ENCODE results near the gene PLB1.

PLB1 gene

DNA sequence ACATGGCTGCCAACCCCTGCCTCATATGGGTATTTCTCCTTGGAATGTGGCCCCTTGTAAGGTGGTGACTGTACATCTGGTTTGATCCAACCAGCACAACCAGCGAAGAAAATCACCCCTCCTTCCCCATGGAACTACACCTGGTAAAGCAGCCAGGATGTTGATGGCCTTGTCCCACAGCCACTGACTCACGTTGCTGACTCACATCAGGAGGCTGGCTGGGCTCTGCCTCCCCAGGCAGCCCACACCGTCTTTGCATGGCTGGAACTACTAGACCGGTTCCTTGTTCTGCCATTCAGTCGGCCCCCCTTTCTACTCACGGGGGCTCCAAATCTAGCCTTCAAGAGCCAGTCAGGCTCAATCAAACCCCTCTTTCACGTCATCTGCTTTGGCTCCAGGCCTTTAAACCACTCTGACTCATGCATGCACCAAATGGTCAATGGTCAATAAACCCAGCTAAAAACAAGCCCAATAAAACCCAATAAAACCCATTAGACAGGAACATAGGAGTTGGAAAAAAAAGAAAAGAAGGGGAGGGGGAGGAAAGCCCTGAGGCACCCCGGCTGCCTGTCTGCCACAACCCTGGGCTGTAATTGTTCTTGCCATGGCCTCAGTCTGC is 114.8 kb downstream of the PLB1 start:
- peak in 3 of 58 donors; percentile 13 to 19 (median 15) for DNase-seq

DNA sequence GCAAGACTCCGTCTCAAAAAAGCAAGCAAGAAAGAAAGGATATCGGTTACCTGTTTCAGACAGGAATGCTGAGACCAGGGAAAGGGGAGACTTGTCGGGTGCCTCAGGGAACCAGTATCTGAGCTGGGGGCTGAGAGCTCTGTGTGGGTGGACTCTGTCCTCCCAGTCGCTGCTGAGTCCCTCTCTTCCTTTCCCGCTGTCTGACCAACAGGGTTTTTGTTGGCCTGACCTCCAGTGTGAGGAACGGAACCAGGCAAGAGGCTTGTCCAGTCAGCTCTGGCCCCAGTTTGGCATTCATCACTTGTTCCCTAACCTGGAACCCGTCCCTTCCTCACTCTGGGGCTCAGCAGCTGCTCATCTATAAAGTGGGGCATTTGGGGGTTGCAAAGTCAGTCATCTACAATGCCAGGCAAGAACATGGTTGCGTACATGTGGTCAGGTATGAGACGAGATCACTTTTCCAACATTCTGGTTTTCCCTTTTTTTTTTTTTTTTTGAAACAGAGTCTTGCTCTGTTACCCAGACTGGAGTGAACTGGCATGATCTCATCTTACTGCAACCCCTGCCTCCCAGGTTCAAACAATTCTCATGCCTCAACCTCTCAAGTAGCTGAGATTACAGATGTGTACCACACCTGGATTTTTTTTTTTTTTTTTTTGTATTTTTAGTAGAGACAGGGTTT is 116.4 kb downstream of the PLB1 start:
- DNase-seq: no peak

DNA sequence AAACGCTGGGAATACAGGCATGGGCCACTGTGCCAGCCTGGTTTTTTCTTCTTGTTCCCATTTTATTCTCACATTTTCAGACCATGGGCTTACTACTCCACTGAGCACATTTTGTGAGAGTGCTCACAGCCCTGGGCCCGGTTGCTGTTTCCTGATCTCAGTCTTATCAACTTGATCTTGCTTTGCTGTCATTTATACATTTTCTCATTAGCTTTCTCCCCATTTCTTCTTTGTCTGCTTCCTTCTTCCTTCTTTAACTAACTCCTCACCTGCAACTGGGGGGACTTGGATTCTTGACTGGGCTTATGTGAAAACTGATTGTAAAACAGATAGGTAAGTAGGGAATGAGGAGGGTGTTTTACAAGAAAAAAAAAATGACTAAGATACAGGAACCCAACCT is 117.3 kb downstream of the PLB1 start:
- DNase-seq: no peak

DNA sequence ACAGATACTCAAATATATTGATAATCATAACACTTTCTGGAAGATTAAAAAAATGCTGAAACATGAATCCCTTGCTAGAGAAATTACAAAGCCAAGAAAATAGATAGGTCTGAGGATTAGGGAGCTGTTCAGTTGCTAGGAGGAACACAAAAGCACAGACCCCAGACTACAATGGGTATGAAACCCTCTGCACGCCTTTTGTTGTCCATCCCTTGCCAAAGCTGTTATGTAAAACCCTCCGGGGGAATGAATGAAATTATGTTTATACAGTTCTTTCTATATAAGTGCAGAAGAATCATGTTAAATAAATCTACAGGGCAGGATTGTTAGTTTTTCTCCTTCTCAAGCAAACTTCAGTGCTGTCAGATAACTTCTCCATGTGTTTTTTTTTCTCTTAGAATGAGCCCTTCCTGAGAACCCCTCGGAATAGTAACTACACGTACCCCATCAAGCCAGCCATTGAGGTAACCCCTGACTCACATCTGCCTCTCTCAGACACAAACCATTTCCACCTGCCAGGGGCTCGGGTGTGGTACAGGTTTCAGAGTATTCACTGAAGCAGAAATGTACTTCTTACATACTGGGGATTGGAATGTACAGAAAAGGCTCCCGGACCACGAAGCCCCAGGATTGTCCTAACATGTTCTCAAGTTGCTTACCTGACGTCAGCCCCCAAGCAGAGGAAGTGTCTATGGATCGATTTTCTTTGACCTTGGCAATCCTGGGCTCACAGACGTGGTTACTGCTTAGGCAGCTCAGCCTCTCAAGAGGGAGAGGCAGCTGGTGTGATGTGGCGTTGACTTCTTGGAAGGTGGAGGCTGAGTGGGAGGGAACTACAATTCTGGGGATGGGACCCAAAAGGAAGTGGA is 118.0 kb downstream of the PLB1 start:
- DNase-seq: no peak

DNA sequence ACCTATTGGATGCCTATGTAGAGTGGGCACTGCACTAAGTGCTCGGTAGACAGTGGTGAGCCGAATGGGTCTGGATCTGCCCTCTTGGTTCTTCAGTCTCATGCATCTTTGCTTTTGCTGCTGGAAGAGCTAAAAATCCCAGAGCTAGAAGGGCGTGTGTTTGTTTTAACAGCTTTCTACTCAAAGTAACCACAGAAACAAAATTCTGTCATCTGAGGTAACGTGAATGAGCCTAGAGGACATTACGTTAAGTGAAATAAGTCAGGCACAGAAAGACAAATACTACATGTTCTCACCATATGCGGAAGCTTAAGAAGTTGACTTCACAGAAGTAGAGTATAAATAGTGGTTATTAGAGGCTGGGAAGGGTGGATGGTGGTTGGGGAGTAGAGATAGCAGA is 119.8 kb downstream of the PLB1 start:
- no peak for DNase-seq

DNA sequence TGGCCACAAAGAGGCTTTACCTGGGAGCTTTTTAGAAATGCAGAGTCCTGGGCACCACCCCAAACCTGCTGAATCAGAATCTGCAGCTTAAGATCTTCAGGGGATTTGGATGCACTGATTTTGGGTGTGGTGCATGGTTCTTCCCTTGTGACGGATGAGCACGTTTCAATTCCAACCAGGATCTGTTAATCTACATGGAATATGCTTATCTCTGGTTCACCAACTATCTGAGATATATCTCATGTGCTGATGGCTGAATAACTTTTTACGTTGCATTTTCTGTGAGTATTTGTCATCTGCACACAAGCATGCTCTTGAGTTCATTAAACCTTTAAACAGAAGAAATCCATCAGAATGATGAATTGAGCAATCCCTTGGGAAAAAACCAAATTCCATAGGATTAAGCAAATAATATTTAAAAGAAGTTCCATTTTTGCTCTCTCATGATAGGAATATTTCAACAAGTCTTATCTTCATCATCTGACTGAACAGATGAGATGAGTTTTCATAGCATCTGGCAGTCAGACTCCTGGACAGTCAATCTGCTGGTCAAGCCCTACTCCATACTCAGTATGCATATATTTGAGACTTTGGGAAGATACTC is 120.6 kb downstream of the PLB1 start:
- no peak for DNase-seq

DNA sequence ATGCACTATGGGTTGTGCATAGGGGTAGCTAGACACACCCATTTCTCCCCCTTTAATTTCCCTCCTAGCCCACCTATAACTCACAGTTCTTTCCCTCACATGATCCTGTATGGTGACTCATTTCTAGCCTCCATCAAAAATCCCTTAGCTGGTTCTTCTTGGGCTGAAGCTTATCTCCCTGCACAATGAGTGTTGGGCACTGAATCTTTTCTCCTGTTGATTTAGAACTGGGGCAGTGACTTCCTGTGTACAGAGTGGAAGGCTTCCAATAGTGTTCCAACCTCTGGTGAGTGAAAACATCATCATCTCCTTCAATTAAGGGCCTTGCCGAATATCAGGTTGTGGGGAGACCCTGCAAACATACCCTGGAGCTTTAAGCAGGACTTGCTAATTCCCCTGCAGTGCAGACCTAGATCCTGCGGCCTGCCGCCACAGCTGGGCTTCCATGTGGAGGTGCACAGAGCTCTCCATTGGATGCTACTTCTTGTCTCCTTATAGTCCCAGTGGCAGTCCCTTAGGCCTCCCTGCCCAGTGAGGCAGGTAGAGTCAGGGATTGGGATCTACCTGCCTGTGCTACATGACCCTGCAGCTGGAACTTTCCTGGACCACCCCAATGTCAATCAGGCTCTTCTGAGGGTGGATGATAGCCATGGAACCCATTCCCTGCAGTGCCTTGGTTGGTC is 121.8 kb downstream of the PLB1 start:
- no peak for DNase-seq

DNA sequence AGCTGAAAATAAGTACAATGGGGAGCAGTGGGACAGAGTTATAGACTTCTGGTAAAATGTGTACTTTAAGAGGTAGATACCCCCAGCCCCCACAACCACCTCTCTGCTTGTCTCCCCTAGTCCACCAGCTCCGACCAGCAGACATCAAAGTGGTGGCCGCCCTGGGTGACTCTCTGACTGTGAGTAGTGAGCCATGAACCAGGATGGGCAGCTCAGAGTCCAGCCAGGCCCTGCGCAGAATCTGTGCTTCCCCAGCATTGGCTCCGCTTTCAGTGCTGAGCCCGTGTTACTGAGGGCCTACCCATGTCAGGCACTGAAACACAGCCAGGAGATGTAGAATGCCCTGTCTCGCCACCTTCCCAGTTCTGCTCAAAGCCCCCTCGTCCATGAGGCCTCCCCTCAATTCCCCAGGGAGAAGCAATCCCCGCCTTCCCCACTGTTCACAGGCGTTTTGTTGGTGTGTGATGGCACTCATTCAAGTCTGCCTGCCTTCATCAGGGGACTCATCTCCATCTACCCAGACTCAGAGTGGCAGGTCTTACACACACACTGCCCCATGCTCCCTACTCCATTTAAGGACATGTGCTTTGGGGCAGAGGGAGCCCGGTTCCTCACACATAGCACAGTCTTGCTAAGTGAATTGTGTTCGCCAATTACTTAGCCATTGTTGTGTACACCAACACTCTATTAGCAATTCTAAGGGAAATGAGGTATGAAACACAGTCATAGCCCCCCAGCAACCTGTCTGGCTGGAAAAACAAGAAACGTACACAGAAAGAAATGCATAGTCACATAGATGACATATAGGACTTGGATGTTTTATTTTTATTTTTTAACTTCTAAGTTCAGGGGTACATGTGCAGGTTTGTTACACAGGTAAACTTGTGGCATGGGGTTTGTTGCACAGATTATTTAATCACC is 122.6 kb downstream of the PLB1 start:
- no peak for DNase-seq

DNA sequence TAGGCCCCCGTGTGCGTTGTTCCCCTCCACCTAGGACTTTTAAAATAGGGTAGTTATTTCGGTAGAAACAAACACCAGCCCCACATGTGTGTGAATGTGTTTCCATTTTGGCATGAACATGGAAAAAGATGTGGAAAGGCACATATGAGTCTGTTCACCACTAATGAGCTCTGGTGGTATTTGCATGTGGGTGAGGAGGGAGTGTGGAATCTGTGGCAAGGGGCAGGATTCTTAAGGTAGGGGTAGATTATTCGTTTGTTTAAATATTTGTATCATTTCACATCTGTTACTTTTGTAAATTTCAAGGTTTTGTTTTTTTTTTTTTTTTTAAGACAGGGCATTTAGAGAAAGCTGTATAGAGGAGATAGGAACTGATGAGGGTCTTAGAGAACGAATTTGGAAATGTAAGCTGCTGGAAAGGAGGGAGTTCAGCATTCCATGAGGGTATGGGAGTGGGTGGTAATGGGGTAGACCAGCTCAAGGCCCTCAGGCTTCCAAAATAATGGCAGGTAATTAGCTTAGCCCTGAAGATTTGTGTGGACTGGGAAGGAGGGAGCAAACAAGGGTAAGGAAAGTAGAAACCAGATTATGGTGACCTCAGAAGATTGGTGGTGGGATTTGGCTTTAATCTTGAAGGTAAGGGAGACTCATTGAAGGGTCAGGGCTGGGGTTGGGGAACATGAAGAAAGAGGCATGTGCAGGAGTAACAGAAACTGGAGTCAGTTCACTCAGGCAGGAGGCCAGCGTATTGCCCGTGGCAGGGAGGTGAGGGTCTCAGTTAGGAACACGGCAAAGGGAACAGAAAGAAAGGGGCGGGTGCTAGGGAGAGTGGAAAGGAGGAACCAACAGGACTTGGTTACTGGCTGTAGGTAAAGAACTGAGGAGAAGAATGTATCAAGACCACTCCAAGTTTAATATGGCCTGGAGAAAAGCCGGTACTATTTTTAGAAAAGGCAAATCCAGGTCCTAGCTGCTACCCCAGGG is 123.6 kb downstream of the PLB1 start:
- DNase-seq: no peak

DNA sequence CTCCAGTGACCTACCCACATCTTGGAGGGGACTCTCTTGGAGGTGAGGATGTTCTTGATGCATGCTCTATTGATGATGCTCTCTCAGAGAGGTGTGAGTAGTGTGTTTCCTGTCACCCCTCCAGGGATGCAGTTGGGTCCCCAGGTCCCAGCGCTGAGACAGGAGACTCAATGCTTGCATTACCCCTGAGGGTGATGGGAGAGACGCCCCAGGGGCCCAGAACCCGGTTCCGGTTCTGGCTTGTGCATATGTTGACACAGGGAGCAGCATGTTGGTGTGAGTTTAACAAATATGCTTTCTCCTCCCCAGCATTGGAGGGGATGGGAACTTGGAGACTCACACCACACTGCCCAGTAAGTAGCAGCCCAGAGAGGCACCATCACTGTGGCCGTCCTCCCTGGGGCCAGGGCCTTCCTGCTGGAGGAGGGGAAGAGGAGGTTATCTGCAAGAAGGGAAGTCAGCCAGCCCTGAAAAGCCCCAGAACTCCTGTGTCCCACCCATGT is 124.5 kb downstream of the PLB1 start:
- no peak for DNase-seq

DNA sequence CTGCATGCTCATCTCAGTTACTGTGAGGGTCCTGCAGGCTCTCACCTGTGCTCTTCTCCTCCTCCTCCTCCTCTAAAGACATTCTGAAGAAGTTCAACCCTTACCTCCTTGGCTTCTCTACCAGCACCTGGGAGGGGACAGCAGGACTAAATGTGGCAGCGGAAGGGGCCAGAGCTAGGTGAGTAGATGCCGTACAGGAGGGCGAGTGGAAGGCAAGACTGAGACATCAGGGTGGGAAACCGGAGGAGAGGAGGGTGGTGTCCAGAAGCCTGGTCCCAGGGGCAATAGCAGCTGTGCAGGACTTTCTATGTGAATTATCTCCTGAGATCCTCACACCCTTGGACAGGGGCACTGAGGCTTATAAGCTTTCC is 124.9 kb downstream of the PLB1 start:
- DNase-seq: no peak

DNA sequence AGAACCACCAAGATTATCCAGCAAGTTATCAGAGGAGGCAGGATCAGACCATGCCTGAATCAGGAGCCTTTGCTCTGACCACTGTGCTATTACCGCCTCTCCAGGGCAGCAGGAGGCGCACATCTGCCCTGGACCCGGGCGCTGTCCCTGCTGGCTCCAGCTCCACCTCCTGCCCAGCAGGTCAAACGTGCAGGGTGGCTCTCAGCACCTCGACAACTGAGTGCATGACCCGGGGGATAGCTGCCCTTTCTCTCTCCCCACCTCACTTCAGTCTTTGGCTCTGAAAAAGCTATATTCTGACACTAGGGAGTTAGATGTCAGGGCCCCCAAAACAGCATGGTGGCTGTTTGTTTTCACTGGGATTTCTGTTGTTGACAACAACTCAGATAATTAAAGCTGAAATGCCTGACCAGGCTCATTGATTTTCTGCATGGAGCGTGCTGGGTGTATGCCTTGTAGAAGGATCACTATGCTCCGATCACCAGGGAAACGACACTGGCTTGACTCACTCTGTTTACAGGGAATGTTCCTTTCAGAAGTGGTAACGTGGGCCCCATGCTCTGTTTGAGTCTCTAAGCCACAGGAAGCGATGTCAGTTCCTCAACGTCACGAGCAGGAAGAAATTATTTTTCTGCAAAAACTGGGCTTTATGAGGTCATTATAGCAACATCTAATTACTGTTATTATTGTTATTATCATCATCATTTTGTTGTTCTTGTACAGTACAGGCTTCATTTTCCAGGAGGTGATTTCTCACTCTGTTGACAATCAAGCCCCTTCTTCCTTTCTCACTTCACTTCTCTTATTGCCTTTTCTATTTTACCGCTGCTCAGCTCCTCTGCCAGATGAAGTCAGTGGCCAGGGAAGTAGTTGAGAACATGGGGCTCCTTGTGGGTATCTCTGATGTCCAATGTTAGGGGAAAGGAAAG is 125.6 kb downstream of the PLB1 start:
- DNase-seq: peak in 51 of 58 donors; percentile 5 to 87 (median 44)

DNA sequence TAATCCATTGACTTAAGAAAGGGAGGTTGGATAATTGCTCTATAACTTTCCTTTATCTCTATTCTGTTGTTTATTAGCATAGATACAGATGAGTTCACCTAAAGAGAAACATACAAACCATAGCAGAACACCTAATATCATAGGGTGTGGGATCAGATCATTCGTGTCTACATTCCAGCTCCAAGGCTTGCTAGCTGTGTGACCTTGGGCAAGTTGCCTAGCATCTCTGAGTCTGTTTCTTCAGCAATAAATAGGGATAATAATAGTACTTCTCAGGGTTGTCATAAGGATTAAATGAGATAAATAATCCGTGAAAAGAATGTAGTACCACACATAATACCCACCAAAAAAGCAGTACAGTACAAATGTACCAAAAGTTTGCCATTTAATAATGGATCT is 126.2 kb downstream of the PLB1 start:
- DNase-seq: no peak

DNA sequence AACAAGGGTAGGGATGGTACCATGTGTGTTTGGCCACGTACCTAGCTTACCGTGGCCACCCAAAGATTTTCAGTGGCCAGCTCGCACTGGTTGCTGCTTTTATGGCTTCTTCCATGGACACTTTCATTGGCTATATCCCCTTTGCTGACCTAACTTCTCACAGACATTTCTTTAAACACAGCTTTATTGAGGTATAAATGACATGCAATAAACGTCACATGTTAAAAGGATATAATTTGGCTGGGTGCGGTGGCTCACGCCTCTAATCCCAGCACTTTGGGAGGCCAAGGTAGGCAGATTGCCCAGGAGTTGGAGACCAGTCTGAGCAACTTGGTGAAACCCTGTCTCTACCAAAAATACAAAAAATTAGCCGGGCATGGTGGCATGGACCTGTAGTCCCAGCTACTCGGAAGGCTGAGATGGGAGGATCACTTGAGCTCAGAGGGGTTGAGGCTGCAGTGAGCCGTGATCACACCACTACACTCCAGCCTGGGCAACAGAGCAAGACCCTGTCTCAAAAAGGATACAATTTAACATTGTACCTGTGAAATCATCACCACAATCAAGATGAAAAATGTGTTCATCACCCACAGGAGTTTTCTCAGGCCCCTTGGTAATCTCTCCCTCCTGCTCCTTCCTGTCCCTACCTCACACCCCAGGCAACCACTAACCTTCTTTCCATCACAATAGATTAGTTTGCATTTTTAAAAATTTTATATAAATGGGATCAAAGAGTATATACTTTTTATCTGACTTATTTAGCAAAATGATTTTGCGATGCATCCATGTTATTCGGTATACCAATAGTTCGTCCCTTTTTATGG is 127.9 kb downstream of the PLB1 start:
- no peak for DNase-seq

DNA sequence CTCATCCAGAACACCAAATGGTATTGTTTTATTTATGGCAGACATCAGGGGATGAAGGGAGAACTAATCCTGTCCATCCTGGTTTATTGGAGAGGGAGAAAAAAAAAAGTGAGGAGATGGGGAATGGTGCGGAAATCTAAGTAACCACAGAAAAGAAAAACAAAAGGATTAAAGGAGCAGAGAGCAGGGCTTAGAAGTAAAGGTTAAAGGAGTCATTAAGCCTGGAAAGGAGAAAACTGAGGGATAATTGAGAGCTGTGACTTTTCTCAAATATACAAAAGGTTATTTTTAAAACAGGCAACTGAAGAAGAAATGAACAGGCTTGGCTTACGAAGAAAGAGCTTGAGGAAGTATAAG is 128.6 kb downstream of the PLB1 start:
- no peak for DNase-seq

DNA sequence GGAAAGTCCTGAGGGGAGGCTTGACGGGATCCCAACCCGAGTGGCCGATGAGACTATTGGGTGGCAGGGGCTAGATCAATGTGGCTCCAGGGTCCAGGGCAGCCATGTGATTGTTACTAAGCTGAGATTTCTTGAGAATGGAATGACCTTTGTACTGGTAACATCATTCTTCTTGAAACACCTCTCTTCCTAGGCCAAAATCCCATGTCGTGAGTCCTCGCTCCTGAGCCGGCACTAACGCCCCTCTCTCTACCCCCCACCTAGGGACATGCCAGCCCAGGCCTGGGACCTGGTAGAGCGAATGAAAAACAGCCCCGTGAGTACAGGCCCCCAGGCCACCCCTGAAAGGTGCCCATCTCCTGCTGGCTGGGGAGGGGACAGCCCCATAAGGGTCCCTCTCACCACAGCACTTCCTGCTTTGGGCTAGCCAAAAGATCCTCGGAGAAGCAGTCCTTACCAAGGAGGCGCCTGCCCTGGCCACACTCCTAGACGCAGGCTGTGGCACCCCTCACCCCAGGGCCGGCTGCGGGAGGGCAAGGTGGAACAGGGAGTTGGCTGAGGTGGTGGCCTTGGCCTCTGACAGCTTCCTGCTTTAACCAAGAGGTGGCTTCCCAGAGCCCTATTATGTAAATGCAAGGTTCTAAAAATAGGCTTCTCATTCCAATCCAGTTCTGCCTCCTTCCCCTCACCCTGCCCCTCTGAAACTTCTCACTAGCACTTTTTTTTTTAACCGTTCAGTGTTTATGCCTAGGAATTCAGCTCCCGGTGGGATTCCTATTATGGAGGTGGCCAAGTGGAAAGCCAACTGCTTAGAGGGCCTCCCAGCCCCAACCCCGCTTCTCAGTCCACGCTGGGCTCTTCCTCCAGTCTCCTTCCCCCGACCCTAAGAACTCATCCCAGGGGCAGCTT is 129.2 kb downstream of the PLB1 start:
- DNase-seq: peak in 10 of 58 donors; percentile 6 to 50 (median 19)

Data from anterior cingulate cortex (tissue), 58 donors.